ENCODE measurements around the gene ALG8. TPM values are rescaled to one million over a fixed set of nuclear protein-coding genes. Genes with fewer than 3 reads are reported as not detected.
A peak's percentile ranks its signal among the peaks of the same experiment; 100 is the strongest.

The ALG8 gene
- polyA plus RNA-seq, 3 donors, result 15.6 to 41.7 (median 40.6) TPM

- no peaks in the 10 kb centered on the region for H3K9me3 ChIP-seq (replicated peaks in 1 of 2; ENCODE audit: control insufficient read depth in 1 of 2, insufficient read depth in 1 of 2, low read length in 2 of 2)
- H3K4me3 Mint-ChIP-seq, result peak overlapping the region; percentile 85 to 93
- peak overlapping the region; percentile 73 for H3K9ac ChIP-seq (ENCODE audit: insufficient read depth, low read length, poor library complexity, severe bottlenecking)
- no peaks in the 10 kb centered on the region for H3K9me3 Mint-ChIP-seq
- peaks cover 2 to 6% (median 3%) of the 10 kb centered on the region in 3 donors for H3K27me3 Mint-ChIP-seq (ENCODE audit: low read depth in 3 of 3)
- no peaks in the 10 kb centered on the region for H3K27me3 ChIP-seq (ENCODE audit: control insufficient read depth in 2 of 2, insufficient read depth in 2 of 2, low read length in 2 of 2)
- H2AFZ ChIP-seq (ENCODE audit: insufficient read depth, low read depth, low read length, poor library complexity, severe bottlenecking), result peak overlapping the region; percentile 94
- no peaks in the 10 kb centered on the region for H4K20me1 ChIP-seq (ENCODE audit: insufficient read depth, low read length)
- peaks cover 33% of the 10 kb centered on the region for H3K4me1 Mint-ChIP-seq
- H3K36me3 Mint-ChIP-seq, result peaks cover 28 to 34% of the 10 kb centered on the region in 2 donors
- peak overlapping the region; percentile 90 for H3K4me2 ChIP-seq (replicated peaks; ENCODE audit: extremely low read depth, low read length, poor library complexity, severe bottlenecking)
- intact Hi-C loops (cut with micrococcal nuclease), result loop anchor here (5.0 kb wide), 2 partner anchors 48 to 53 kb away; partner anchors contain the start of genes KCTD21 (in 1 of the 2) and USP35 (in 1 of the 2)
- H3K4me1 ChIP-seq (ENCODE audit: control insufficient read depth in 1 of 2, insufficient read depth in 2 of 2, low read length in 2 of 2), result peaks cover 29 to 31% of the 10 kb centered on the region in 2 donors
- peak overlapping the region; percentile 85 to 92 (median 89) for H3K27ac Mint-ChIP-seq
- TF ChIP-seq CTCF (IDR thresholded peaks at IDR 0.05), result no peak
- H3K79me2 ChIP-seq (ENCODE audit: insufficient read depth, low read length), result peaks cover 13% of the 10 kb centered on the region
- 15% methylated on average over 6 of the region's 12 CpGs for WGBS (ENCODE audit: insufficient coverage)
- peak overlapping the region; percentile 76 to 91 (median 84) for H3K4me3 ChIP-seq (replicated peaks in 1 of 3; ENCODE audit: low read depth in 2 of 3, low read length in 3 of 3)
- DNase-seq, result peak; percentile 30 to 33 (median 32)
- H3K27ac ChIP-seq (ENCODE audit: low read depth in 1 of 2, low read length in 2 of 2), result peak overlapping the region; percentile 73 to 86
- H3K36me3 ChIP-seq (replicated peaks in 1 of 2; ENCODE audit: control insufficient read depth in 1 of 2, insufficient read depth in 2 of 2, low read length in 2 of 2), result peaks cover 2 to 17% of the 10 kb centered on the region in 2 donors
These were observed 568 bp downstream of the ALG8 start for GRCh38 chr11:78138694-78139421.

DNA sequence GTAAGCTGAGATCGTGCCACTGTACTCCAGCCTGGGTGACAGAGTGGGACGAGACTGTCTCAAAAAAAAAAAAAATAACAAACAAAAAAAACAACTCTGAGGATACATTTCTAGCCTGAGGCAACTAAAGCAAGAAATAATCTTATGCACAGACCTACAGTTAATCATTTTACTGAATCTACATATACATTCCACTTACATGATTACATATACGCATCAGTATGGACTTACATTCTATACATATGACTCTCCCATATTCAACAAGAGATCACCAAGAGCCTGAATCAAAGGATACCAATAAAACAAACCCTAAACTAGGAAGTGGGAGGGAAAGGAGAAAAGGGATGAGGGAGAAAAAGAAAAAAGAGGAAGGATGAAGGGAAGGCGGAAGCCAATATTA, 1.1 kb downstream of the ALG8 start:
- Mint-ChIP-seq H3K27me3 (ENCODE audit: low read depth in 3 of 3) (peaks cover 2 to 6% (median 3%) of the 10 kb centered on the region in 3 donors), H3K27ac (peak overlapping the region in 1 of 7 donors; percentile 87), H3K36me3 (peaks cover 28 to 35% of the 10 kb centered on the region in 2 donors), H3K9me3 (peaks cover 0 to 3% (median 0%) of the 10 kb centered on the region in 7 donors), H3K4me3 (peak overlapping the region in 1 of 2 donors; percentile 3), H3K4me1 (peaks cover 27% of the 10 kb centered on the region)
- peak overlapping the region in 1 of 3 experiments; percentile 91 for H3K4me3 ChIP-seq (replicated peaks in 1 of 3; ENCODE audit: low read depth in 2 of 3, low read length in 3 of 3)
- no peak for TF ChIP-seq CTCF (IDR thresholded peaks at IDR 0.05)
- peaks cover 24 to 27% of the 10 kb centered on the region in 2 donors for H3K4me1 ChIP-seq (ENCODE audit: control insufficient read depth in 1 of 2, insufficient read depth in 2 of 2, low read length in 2 of 2)
- peaks cover 13% of the 10 kb centered on the region for H3K79me2 ChIP-seq (ENCODE audit: insufficient read depth, low read length)
- no peaks in the 10 kb centered on the region for H3K27me3 ChIP-seq (ENCODE audit: control insufficient read depth in 2 of 2, insufficient read depth in 2 of 2, low read length in 2 of 2)
- no peak for DNase-seq
- H3K9me3 ChIP-seq (replicated peaks in 1 of 2; ENCODE audit: control insufficient read depth in 1 of 2, insufficient read depth in 1 of 2, low read length in 2 of 2), result no peaks in the 10 kb centered on the region
- intact Hi-C loops (cut with micrococcal nuclease), result loop anchor here (5.0 kb wide), 2 partner anchors 49 to 54 kb away; partner anchors contain the start of genes KCTD21 (in 1 of the 2) and USP35 (in 1 of the 2)
- peak overlapping the region; percentile 94 for H2AFZ ChIP-seq (ENCODE audit: insufficient read depth, low read depth, low read length, poor library complexity, severe bottlenecking)
- peak overlapping the region; percentile 90 for H3K4me2 ChIP-seq (replicated peaks; ENCODE audit: extremely low read depth, low read length, poor library complexity, severe bottlenecking)
- no CpG with 5 or more reads among the region's 4 CpGs for WGBS (ENCODE audit: insufficient coverage)
- H3K9ac ChIP-seq (ENCODE audit: insufficient read depth, low read length, poor library complexity, severe bottlenecking), result no peak overlapping the region
- H4K20me1 ChIP-seq (ENCODE audit: insufficient read depth, low read length), result no peaks in the 10 kb centered on the region
- peaks cover 2 to 17% of the 10 kb centered on the region in 2 donors for H3K36me3 ChIP-seq (replicated peaks in 1 of 2; ENCODE audit: control insufficient read depth in 1 of 2, insufficient read depth in 2 of 2, low read length in 2 of 2)
- H3K27ac ChIP-seq (ENCODE audit: low read depth in 1 of 2, low read length in 2 of 2), result no peak overlapping the region
